ENCODE data around the gene JDP2.

DNA sequence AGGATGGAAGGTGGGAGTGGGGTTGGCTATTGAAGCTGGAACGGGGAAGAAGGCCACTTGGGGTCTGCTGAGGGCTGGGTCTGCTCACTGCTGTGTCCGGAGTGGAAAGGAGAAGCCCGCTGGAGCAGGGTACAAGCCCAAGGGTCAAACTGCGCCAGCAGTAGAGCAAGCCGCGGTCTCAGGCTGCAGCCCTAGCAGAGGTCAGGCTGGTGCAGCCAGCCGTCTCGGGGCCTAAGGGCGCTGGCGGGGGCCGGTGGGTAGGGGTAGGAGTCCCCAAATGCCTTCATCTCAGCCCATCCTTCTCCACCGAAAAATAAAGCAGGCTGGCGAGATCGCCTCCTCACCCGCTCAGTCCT lies 718 bp upstream of the JDP2 start:
- TF ChIP-seq EZH2 (IDR thresholded peaks at IDR 0.05; ENCODE audit: insufficient read depth, low read length), result no peak
- TF ChIP-seq, protein P1, sequence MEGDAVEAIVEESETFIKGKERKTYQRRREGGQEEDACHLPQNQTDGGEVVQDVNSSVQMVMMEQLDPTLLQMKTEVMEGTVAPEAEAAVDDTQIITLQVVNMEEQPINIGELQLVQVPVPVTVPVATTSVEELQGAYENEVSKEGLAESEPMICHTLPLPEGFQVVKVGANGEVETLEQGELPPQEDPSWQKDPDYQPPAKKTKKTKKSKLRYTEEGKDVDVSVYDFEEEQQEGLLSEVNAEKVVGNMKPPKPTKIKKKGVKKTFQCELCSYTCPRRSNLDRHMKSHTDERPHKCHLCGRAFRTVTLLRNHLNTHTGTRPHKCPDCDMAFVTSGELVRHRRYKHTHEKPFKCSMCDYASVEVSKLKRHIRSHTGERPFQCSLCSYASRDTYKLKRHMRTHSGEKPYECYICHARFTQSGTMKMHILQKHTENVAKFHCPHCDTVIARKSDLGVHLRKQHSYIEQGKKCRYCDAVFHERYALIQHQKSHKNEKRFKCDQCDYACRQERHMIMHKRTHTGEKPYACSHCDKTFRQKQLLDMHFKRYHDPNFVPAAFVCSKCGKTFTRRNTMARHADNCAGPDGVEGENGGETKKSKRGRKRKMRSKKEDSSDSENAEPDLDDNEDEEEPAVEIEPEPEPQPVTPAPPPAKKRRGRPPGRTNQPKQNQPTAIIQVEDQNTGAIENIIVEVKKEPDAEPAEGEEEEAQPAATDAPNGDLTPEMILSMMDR (IDR thresholded peaks at IDR 0.05; ENCODE audit: insufficient read depth, low read depth, low read length), result no peak
